GM19463 (cell line): ENCODE results near the gene KSR1.

Experiments
- ATAC-seq: cut with Tn5 transposase; IDR thresholded peaks from one replicate; pipeline ENCODE4 v1.9.1; 2021; ENCODE audit warnings: mild to moderate bottlenecking, moderate library complexity; ENCODE audit not compliant: unreplicated experiment

Gene KSR1

GRCh38 chr17:27581016-27581415 lies 124.8 kb downstream of the KSR1 start:
- no peak for ATAC-seq

DNA sequence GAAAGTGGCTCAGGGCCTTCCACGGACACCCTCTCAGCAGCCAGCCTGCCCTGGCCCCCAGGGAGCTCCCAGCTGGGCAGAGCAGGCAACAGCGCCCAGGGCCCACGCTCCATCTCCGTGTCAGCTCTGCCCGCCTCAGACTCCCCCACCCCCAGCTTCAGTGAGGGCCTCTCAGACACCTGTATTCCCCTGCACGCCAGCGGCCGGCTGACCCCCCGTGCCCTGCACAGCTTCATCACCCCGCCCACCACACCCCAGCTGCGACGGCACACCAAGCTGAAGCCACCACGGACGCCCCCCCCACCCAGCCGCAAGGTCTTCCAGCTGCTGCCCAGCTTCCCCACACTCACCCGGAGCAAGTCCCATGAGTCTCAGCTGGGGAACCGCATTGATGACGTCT lies 126.4 kb downstream of the KSR1 start:
- ATAC-seq: no peak

GRCh38 chr17:27585153-27585681 lies 129.0 kb downstream of the KSR1 start:
- ATAC-seq: peak; percentile 65

- ATAC-seq: no peak
Observed at GRCh38 chr17:27585792-27586191, 129.5 kb downstream of the KSR1 start.

DNA sequence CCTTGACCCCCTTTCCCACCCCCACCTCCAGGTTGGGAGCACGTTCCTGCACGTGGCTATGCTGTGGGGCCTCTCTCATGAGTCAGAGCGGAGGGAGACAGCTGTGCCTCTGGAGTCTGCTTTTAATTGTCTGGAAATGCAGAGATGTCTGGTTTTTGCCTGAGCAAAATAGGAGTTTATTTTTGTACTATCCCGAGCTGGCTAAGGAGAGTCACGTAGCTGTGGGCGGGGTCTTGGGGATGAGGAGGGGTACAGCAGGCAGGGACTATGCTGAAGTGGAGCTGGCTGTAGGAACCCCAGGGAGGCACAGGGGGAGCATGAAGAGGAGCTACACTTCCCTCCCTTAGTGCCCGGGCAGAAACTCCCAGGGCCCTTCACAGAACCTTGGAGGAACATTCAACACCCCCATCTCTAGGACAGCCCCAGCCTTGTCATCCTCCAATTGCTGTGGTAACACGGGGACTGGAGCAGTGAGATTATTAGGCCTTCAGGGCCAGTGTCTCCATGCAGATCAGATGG lies 130.0 kb downstream of the KSR1 start:
- ATAC-seq: no peak

GRCh38 chr17:27588354-27588753 lies 132.1 kb downstream of the KSR1 start:
- ATAC-seq: no peak

- ATAC-seq: no peak
Observed at GRCh38 chr17:27590864-27591263, 134.6 kb downstream of the KSR1 start.

DNA sequence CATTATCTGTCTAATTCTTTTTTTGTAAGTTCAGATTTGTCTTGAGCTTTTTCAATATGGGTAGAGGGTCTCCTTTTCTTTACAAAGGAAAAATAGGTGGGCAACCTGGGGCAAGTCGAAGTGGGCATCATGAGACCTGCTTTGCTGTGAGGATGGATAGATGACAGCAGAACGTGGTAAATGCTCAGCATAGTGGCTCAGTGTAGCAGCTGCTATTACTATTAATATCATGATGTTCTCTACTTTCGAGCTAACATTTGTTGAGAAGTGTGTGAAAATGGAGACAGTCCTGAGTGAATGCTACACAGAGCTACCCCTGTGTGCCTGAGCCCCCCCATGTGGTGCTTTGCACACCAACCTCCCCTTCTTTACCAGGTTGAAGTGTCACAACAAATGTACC lies 135.7 kb downstream of the KSR1 start:
- ATAC-seq: no peak

- no peak for ATAC-seq
Observed at GRCh38 chr17:27593232-27593856, 137.1 kb downstream of the KSR1 start.

DNA sequence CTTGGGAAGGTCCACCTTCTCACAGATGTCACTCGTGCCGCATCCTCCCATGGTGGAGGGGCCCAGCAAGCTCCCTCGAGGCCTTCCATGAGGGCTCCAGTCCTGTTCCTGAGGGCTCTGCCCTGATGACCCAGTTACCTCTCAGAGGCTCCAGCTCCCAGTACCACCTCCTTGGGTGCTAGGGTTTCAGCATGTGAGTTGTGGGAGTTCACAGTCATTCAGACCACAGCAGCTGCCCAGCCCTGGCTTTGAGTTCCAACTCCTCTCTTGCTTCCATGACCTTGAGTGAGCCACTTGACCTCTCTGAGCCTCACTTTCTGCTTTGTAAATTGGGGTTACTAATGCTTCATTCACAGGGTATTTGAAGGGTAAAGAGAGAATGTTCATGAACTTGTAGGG lies 137.6 kb downstream of the KSR1 start:
- ATAC-seq: no peak

- no peak for ATAC-seq
Observed at GRCh38 chr17:27595208-27595607, 139.0 kb downstream of the KSR1 start.

DNA sequence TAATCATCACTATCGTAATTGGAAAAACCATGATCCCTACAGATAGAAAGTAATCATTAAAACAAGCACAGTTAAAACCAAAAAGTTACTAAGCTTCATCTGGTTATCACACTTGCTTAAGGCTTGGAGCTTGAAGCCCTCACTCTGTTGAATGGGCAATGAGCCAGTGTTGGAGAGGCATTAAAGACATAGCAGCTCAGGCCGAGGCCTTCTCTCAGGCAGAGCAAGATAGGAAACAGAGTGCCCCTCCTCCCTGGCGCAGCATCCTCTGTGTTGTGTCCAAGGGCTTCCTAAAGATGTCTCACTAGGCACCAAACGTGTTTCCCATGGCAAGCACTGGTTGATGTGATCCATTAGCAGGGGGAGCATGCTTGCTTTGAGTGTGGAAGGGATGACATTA lies 139.8 kb downstream of the KSR1 start:
- ATAC-seq: no peak

DNA sequence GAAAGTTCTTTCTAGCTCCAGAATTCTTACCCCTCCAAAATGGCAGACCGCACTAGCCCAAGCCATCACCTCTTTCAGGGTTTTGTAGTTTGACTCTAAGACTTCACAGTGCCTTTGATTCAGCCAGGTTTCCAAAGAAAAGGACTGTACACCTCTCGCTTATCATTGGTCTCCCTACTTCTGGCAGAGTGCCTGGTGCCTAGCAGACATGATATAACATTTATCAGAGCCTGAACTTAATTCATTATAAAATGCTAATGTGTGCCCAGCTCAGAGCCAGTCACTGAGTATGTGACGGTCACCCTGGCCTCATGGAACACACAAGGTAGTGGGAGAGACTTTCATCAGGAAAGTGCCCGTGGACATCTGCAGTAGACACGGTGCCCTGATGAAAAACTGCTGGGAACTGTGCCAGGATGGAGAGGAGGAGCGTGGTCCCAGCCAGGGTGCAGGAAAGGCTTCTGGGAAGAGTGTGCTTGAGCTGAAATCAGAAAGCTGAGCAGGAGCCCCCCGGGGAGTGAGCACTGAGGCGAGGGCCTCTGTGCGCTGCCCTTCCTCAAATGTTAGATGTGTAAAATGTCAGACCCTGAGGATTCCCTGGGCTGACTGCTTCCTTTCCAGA lies 140.4 kb downstream of the KSR1 start:
- ATAC-seq: no peak

GRCh38 chr17:27597188-27597580 lies 140.9 kb downstream of the KSR1 start:
- ATAC-seq: no peak

GRCh38 chr17:27597783-27598320 lies 141.6 kb downstream of the KSR1 start:
- ATAC-seq: no peak

DNA sequence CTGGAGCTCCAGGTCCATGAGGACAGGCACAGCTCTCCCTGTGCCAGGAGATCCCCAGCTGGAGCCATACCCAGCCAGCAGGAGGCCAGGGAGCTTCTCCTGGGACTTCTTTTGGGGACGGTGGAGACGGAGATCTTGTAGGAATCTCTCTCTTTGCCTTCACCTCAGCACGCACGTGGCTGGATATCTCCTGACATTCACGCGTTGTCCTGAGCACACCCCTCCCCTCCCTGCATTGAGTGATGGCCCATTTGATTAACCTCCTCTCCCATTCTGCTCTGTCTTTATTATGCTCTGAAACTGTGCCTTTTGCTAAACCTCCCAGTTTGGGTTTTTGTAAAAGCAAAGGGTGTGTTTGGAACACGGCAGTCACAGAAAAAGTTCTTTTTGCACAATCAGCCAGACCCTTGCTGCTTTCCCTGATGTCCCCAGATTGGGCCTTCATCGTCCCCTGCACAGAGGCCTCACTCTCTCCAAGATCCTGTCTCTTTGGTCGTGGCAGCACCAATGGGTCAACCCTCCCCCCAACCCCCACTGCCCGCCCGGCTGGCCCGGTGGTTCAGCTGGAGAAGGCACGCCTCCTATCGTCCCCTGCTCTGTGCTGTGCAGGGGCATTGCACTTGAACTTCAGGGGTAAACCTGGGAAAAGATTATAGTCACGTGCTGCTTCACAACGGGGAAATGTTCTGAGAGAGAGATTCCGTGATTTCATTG lies 142.2 kb downstream of the KSR1 start:
- ATAC-seq: no peak

- no peak for ATAC-seq
Observed at GRCh38 chr17:27600471-27600870, 144.2 kb downstream of the KSR1 start.

DNA sequence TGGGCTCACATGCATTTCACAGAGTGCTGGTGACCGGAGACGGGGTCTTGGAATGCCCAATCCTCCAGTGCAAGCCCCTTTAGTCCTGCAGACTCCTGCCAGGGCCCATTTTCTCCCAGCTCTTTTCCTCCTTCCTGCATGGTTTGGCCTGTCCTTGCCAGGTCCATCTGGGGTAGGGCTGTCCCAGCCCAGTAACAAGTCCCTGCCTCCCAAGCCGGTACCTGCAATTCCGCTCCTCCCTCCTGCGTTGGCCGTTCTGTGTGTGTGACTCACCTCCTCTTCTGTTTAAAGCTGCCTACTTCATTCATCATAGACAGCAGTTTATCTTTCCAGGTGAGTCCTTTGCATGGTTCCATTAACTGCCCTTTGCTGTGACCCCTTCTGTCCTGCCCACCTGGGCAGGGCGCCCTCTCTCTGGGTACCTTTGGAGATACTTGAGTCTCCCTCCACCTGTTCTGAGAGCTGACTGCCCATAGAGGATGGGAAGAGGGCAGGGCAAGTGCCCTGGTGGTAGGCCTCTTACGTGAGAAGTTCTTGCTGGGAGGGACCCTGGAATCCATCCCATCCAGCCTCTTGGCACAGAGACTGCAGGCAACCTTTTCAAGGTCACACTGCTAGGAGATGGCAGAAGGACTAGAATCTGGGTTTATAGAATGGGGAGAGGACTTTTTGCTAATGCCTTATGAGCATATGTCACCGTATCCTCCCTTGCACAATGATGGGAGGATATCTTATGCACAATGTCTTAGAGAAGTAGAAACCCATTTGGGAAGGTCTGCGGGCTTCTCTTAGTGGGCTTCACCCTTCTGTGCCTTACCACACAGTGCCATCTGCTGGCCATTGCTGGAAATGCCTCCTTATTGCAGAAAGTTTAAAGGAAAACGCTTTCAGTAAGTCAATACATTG lies 145.1 kb downstream of the KSR1 start:
- ATAC-seq: no peak

DNA sequence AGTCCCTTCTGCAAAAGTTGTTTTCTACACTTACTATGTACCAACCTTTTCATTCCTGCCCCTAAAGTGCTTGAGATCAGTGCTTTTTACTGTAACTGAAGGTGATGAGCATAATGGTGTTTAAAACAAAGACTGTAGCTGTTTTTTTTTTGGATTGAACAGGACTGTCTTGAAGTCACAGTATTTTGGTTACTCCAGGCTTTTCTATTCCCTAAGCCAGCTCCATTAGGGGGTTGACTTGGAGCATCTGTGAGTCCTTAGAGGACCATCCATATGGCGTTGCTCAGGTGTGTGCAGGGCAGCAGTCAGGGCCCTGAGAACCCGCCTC lies 145.7 kb downstream of the KSR1 start:
- no peak for ATAC-seq

- peak; percentile 43 for ATAC-seq
Observed at GRCh38 chr17:27602721-27603420, 146.6 kb downstream of the KSR1 start.
